ENCODE results near the gene NSUN2. TPM values are rescaled to one million over a fixed set of nuclear protein-coding genes. Genes with fewer than 3 reads are reported as not detected.
"Not testable (repeated sequence)": the region's sequence is repeated elsewhere in the genome, so short reads cannot be mapped to it uniquely, and the experiment has no call there.

Gene NSUN2
- total and polyA plus RNA-seq, 2 experiments from 2014 or later: 65.4 to 112 TPM

GRCh38 chr5:6668717-6669116 lies 35.9 kb upstream of the NSUN2 start:
- not testable (repeated sequence) for H3K9me3 Mint-ChIP-seq; H2AFZ ChIP-seq; DNase-seq (ENCODE audit: low spot score); H3K27ac ChIP-seq (ENCODE audit: low read depth); H3F3A ChIP-seq (replicated peaks; ENCODE audit: low read depth); H3K27me3 ChIP-seq (ENCODE audit: insufficient read depth); H4K20me1 ChIP-seq (replicated peaks; ENCODE audit: insufficient read depth); H3K27me3 Mint-ChIP-seq (ENCODE audit: insufficient read depth, low read depth, poor library complexity); H3K4me2 ChIP-seq; H3K27ac Mint-ChIP-seq; H3K9me2 ChIP-seq (ENCODE audit: insufficient read depth); H3K36me3 ChIP-seq (ENCODE audit: insufficient read depth); H3K79me2 ChIP-seq (replicated peaks; ENCODE audit: insufficient read depth); H3K4me1 ChIP-seq (ENCODE audit: insufficient read depth); H3K4me3 ChIP-seq; H3K4me3 Mint-ChIP-seq
- peaks cover 48% of the 10 kb centered on the region for H3K36me3 Mint-ChIP-seq (ENCODE audit: low read depth)
- peak; percentile 84 for ATAC-seq
- peaks cover 27% of the 10 kb centered on the region for H3K4me1 Mint-ChIP-seq

DNA sequence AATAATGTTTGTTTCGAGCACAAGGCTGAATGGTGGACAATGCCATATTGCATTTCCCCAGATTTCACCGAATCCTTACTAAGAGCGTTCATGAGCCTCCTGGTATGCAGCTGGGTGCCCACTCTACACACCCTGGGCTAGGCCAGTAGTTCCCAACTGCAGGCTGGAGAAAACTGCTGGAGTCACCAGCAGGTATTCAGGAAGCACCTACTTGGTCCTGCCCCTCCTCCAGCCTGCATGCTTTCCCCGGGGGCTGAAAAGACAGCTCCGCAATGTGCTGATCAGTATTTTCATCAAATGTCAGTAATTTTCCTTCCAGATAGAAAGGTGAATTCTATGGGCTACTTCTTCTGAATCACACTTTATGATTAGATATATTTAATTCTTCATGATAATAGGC lies 34.8 kb upstream of the NSUN2 start:
- Histone ChIP-seq H4K20me1 (replicated peaks; ENCODE audit: insufficient read depth) (no peaks in the 10 kb centered on the region), H3K27ac (ENCODE audit: low read depth) (no peak overlapping the region), H3K36me3 (ENCODE audit: insufficient read depth) (no peaks in the 10 kb centered on the region), H3K27me3 (ENCODE audit: insufficient read depth) (no peaks in the 10 kb centered on the region), H3K9me2 (ENCODE audit: insufficient read depth) (0 out of 2 replicates have a peak, but pooled peaks cover 2% of the 10 kb centered on the region), H3K4me3 (no peak overlapping the region), H3K4me2 (no peak overlapping the region), H2AFZ (no peak overlapping the region), H3K79me2 (replicated peaks; ENCODE audit: insufficient read depth) (no peaks in the 10 kb centered on the region), H3K4me1 (ENCODE audit: insufficient read depth) (peaks cover 4% of the 10 kb centered on the region; the same call in 1 of the 2 replicates), H3F3A (replicated peaks; ENCODE audit: low read depth) (no peaks in the 10 kb centered on the region)
- Mint-ChIP-seq H3K4me1 (peaks cover 27% of the 10 kb centered on the region), H3K27ac (0 out of 2 replicates have a peak overlapping the region, but pooled peaks have one; percentile 14), H3K27me3 (ENCODE audit: insufficient read depth, low read depth, poor library complexity) (no peaks in the 10 kb centered on the region), H3K4me3 (no peak overlapping the region), H3K9me3 (no peaks in the 10 kb centered on the region), H3K36me3 (ENCODE audit: low read depth) (peaks cover 38% of the 10 kb centered on the region)
- TF ChIP-seq ETS1 (IDR thresholded peaks at IDR 0.05) (no peak), ZNF331 (CRISPR knock-in tag; IDR thresholded peaks at IDR 0.05; ENCODE audit: low read depth) (no peak), EZH2phosphoT487 (IDR thresholded peaks at IDR 0.05; ENCODE audit: unreplicated experiment) (no peak), EZH2 (IDR thresholded peaks at IDR 0.05; ENCODE audit: low read depth, unreplicated experiment) (no peak), POLR2AphosphoS5 (IDR thresholded peaks at IDR 0.05; ENCODE audit: low read depth) (no peak), ZNF462 (CRISPR knock-in tag; IDR thresholded peaks at IDR 0.05) (no peak), CTCF (conservative IDR thresholded peaks at IDR 0.05; ENCODE audit: low read depth in 2 of 2) (no peak), STAT1 (IDR thresholded peaks at IDR 0.05; ENCODE audit: unreplicated experiment) (no peak)
- ATAC-seq (peak; percentile 84), DNase-seq (ENCODE audit: low spot score) (peak; percentile 12)
